Measurements from ENCODE around the gene TAF7L. TPM values are rescaled to one million over a fixed set of nuclear protein-coding genes. Genes with fewer than 3 reads are reported as not detected.
"Not testable (repeated sequence)": the region's sequence is repeated elsewhere in the genome, so short reads cannot be mapped to it uniquely, and the experiment has no call there.

The TAF7L gene
- total RNA-seq: under 1 TPM in 2 of 9 donors, not detected in 7; 0.27 to 0.33 TPM
- polyA plus RNA-seq: under 1 TPM; 0.15 to 0.24 (median 0.16) TPM
- long read RNA-seq, donor 1: 0 reads
- long read RNA-seq, donor 2: 0 reads
- long read RNA-seq, donor 3: 0 reads
- long read RNA-seq, donor 4, partial matches to known transcripts: 1 of 1 reads
- long read RNA-seq, donor 4, other reads (novel, unspliced or antisense): 0 of 1 reads
- long read RNA-seq, donor 5: 0 reads
- long read RNA-seq, donor 6: 0 reads
- long read RNA-seq, donor 7: 0 reads
- long read RNA-seq, donor 8: 0 reads
- long read RNA-seq, donor 9: 0 reads
- long read RNA-seq, donor 10: 0 reads

DNA sequence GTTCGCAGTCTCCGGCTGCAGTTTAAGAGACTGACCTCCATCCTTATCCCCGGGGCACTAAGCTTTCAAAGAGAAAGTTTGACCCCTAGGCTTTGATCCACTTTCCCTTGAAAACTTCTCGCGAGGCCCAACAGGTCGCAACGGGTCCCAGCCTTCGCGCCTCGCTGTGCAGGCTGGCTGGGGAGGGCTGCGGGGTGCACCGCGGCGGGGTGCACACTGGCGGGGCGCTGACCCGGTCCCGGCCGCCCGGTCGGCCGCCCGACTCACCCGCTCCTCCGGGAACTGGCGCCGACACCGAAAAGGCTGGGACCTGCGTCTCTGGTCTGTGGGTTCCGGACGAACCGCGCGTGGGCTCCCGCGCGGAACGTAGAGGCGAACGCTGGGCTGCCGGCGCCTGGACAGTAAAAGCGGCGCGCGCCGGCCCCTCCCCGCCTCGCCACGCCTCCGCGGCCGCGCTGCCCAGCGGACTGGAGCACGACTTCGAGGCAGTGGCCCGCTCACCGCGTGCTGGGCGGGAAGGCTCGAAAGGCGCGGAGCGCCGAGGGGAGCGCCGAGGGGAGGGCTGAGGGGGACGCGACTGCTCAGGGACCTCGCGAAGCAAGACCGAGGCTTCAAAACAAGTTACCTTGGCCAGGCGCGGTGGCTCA lies at the start of gene TAF7L:
TSS of gene TAF7L (minus strand) at position 378 of the 647 bp plus-strand sequence. CDS start 3,791 bp downstream, outside the sequence.
- intact Hi-C loops (cut with DNase I): no loop called here
- Histone ChIP-seq H3K9me3 (replicated peaks in 1 of 3) (no peaks in the 10 kb centered on the region), H3K36me3 (replicated peaks in 1 of 2) (no peaks in the 10 kb centered on the region), H3K4me3 (peak within 1 kb of the TSS in 1 of 4 donors; percentile 31), H3K27me3 (peaks cover 26% of the 10 kb centered on the region), H3K27ac (no peak within 1 kb of the TSS), H3K4me1 (replicated peaks in 1 of 2) (no peaks in the 10 kb centered on the region)
- TF ChIP-seq, protein P1, sequence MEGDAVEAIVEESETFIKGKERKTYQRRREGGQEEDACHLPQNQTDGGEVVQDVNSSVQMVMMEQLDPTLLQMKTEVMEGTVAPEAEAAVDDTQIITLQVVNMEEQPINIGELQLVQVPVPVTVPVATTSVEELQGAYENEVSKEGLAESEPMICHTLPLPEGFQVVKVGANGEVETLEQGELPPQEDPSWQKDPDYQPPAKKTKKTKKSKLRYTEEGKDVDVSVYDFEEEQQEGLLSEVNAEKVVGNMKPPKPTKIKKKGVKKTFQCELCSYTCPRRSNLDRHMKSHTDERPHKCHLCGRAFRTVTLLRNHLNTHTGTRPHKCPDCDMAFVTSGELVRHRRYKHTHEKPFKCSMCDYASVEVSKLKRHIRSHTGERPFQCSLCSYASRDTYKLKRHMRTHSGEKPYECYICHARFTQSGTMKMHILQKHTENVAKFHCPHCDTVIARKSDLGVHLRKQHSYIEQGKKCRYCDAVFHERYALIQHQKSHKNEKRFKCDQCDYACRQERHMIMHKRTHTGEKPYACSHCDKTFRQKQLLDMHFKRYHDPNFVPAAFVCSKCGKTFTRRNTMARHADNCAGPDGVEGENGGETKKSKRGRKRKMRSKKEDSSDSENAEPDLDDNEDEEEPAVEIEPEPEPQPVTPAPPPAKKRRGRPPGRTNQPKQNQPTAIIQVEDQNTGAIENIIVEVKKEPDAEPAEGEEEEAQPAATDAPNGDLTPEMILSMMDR (IDR thresholded peaks at IDR 0.05): no peak
- TF ChIP-seq POLR2A (IDR thresholded peaks at IDR 0.05): no peak
- WGBS, 4 donors: 19 to 80% (median 44%) methylated on average over 7 to 75 of the region's 75 CpGs
- DNase-seq: peak in 1 of 7 donors; percentile 0

DNA sequence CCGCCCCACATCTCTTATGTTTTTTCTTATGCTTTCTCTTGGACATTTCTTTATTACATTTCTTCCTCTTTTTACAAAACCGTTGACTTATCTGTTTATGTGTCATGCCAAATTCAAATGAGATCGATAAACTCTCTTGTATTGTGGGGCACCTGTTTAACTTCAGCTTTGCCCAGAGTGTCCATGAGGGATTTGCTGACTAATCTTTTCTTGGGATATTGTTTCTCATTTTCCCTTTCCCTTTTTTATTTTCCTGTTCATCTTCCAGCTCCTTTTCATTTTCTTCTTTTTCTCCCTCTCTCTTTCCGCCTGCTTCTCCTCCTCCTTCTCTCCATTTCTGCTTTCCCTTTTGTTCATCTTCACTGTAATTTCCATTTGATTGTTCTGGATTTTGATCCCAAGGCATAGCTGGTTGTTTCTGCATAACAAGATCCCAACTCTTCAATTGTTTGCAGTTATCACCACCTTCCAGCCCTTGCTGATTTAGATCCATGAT lies 46.7 kb upstream of the TAF7L start:
- H3K27me3 ChIP-seq: no peaks in the 10 kb centered on the region
- H3K9me3 ChIP-seq (replicated peaks in 1 of 3): no peaks in the 10 kb centered on the region
- H3K4me3 ChIP-seq: no peak overlapping the region
- intact Hi-C loops (cut with DNase I): no loop called here
- no peak for DNase-seq
- no peak overlapping the region for H3K27ac ChIP-seq
- no peaks in the 10 kb centered on the region for H3K4me1 ChIP-seq (replicated peaks in 1 of 2)
- no peaks in the 10 kb centered on the region for H3K36me3 ChIP-seq (replicated peaks in 1 of 2)
- WGBS, 4 donors: 83 to 89% (median 86%) methylated on average over 4 of the region's 4 CpGs
- no peak for TF ChIP-seq POLR2A (IDR thresholded peaks at IDR 0.05)
- TF ChIP-seq, protein P1 (IDR thresholded peaks at IDR 0.05): no peak

DNA sequence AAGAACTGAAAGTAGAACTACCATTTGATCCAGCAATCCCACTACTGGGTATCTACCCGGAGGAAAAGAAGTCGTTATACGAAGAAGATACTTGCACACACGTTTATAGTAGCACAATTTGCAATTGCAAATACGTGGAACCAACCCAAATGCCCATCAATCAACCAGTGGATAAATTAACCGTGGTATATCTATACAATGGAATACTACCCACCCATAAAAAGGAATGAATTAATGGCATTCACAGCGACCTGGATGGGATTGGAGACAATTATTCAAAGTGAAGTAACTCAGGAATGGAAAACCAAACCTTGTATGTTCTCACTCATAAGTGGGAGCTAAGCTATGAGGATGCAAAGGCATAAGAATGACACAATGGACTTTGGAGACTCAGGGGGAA lies 43.2 kb upstream of the TAF7L start:
- H3K27ac ChIP-seq; H3K4me1 ChIP-seq (replicated peaks in 1 of 2); H3K36me3 ChIP-seq (replicated peaks in 1 of 2); H3K4me3 ChIP-seq; intact Hi-C loops (cut with DNase I); H3K9me3 ChIP-seq (replicated peaks in 1 of 3); H3K27me3 ChIP-seq; DNase-seq: not testable (repeated sequence)
- WGBS, 4 donors: 70 to 79% (median 74%) methylated on average over 7 of the region's 7 CpGs

GRCh38 chrX:101326600-101326999 lies 35.5 kb upstream of the TAF7L start:
- H3K27me3 ChIP-seq; H3K4me3 ChIP-seq; H3K4me1 ChIP-seq (replicated peaks in 1 of 2); H3K9me3 ChIP-seq (replicated peaks in 1 of 3); H3K36me3 ChIP-seq (replicated peaks in 1 of 2); intact Hi-C loops (cut with DNase I); DNase-seq; H3K27ac ChIP-seq: not testable (repeated sequence)
- WGBS, 4 donors: 69 to 95% (median 79%) methylated on average over 2 to 3 of the region's 3 CpGs

DNA sequence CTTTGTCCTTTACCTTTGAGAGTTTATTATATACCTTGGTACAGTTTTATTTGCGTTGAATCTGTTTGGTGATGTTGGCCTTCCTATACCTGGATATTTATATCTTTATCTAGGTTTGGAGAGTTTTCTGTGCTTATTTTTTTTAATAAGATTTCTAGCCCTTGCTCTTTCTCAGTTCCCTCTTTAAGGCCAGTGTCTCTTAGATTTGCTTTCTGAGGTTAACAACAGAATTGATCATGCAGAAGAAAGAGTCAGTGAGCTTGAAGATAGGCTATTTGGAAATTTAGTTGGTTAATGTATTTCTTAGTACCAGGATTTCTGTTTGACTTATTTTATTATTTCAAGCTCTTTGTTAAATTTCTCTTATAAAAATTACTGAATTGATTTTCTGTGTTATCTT lies 12.7 kb upstream of the TAF7L start:
- intact Hi-C loops (cut with DNase I): no loop called here
- DNase-seq: no peak
- Histone ChIP-seq H3K4me1 (replicated peaks in 1 of 2) (no peaks in the 10 kb centered on the region), H3K4me3 (no peak overlapping the region), H3K36me3 (replicated peaks in 1 of 2) (no peaks in the 10 kb centered on the region), H3K27ac (no peak overlapping the region), H3K27me3 (peaks cover 25% of the 10 kb centered on the region), H3K9me3 (replicated peaks in 1 of 3) (no peaks in the 10 kb centered on the region)
- WGBS, 4 donors: 64 to 79% (median 77%) methylated on average over 1 of the region's 1 CpG
- no peak for TF ChIP-seq POLR2A (IDR thresholded peaks at IDR 0.05)
- TF ChIP-seq, protein P1 (IDR thresholded peaks at IDR 0.05): no peak

GRCh38 chrX:101295603-101296002 lies 4.5 kb upstream of the TAF7L start:
- 90 to 100% (median 93%) methylated on average over 3 of the region's 3 CpGs for WGBS, 4 donors
- DNase-seq; H3K27ac ChIP-seq; intact Hi-C loops (cut with DNase I); H3K9me3 ChIP-seq (replicated peaks in 1 of 3); H3K4me3 ChIP-seq; H3K36me3 ChIP-seq (replicated peaks in 1 of 2); H3K4me1 ChIP-seq (replicated peaks in 1 of 2): not testable (repeated sequence)
- peaks cover 18% of the 10 kb centered on the region for H3K27me3 ChIP-seq

All from adrenal gland (tissue), 19 donors.